HS-27A (cell line): ENCODE results near the gene RPL9.
A peak's percentile ranks its signal among the peaks of the same experiment; 100 is the strongest.
"Not testable (repeated sequence)": the region's sequence is repeated elsewhere in the genome, so short reads cannot be mapped to it uniquely, and the experiment has no call there.

Source experiments
- DNase-seq: peaks from one replicate; pipeline ENCODE4 v3.0.0-alpha.2; 2012; ENCODE audit warnings: low read depth, missing footprints

Gene RPL9

GRCh38 chr4:39458505-39459300, at the start of gene RPL9, which contains the start of gene LIAS:
RPL9 (minus strand) TSS chr4:39458922; CDS start chr4:39458439, 483 bp downstream.
LIAS (plus strand) TSS chr4:39459056; CDS start chr4:39459118, 62 bp downstream.
- DNase-seq = peak; percentile 97

- DNase-seq = no peak
Measured at GRCh38 chr4:39505581-39505980, 46.9 kb upstream of the RPL9 start.

GRCh38 chr4:39504538-39504937, 45.8 kb upstream of the RPL9 start:
- DNase-seq = no peak

GRCh38 chr4:39502664-39503035, 43.9 kb upstream of the RPL9 start:
- DNase-seq = not testable (repeated sequence)

GRCh38 chr4:39502019-39502663, 43.4 kb upstream of the RPL9 start:
- no peak for DNase-seq

GRCh38 chr4:39498727-39499020, 40.0 kb upstream of the RPL9 start:
- DNase-seq = no peak

- DNase-seq = no peak
Measured at GRCh38 chr4:39497909-39498726, 39.4 kb upstream of the RPL9 start.

- no peak for DNase-seq
Measured at GRCh38 chr4:39495446-39496213, 36.9 kb upstream of the RPL9 start.

- DNase-seq = no peak
Measured at GRCh38 chr4:39494354-39494753, 35.6 kb upstream of the RPL9 start.

- DNase-seq = no peak
Measured at GRCh38 chr4:39490322-39490721, 31.6 kb upstream of the RPL9 start.

- DNase-seq = no peak
Measured at GRCh38 chr4:39486221-39486804, 27.6 kb upstream of the RPL9 start.

- DNase-seq = no peak
Measured at GRCh38 chr4:39484582-39485272, 26.0 kb upstream of the RPL9 start.

GRCh38 chr4:39480902-39481695, 22.4 kb upstream of the RPL9 start:
- DNase-seq = no peak

GRCh38 chr4:39480251-39480650, 21.5 kb upstream of the RPL9 start:
- DNase-seq = no peak

- no peak for DNase-seq
Measured at GRCh38 chr4:39476187-39476895, 17.6 kb upstream of the RPL9 start.

GRCh38 chr4:39472396-39472795, 13.7 kb upstream of the RPL9 start:
- no peak for DNase-seq

GRCh38 chr4:39470402-39470801, 11.7 kb upstream of the RPL9 start:
- DNase-seq = no peak

GRCh38 chr4:39469429-39470077, 10.8 kb upstream of the RPL9 start:
- DNase-seq = peak; percentile 62

- DNase-seq = no peak
Measured at GRCh38 chr4:39467464-39467863, 8.7 kb upstream of the RPL9 start.
